ENCODE measurements around the gene MSRB3.
"Not testable (repeated sequence)": the region's sequence is repeated elsewhere in the genome, so short reads cannot be mapped to it uniquely, and the experiment has no call there.

Gene MSRB3

GRCh38 chr12:65313719-65314317 lies 35.3 kb downstream of the MSRB3 start:
- FAIRE-seq, result peak; percentile 92
- TF ChIP-seq, protein P1, sequence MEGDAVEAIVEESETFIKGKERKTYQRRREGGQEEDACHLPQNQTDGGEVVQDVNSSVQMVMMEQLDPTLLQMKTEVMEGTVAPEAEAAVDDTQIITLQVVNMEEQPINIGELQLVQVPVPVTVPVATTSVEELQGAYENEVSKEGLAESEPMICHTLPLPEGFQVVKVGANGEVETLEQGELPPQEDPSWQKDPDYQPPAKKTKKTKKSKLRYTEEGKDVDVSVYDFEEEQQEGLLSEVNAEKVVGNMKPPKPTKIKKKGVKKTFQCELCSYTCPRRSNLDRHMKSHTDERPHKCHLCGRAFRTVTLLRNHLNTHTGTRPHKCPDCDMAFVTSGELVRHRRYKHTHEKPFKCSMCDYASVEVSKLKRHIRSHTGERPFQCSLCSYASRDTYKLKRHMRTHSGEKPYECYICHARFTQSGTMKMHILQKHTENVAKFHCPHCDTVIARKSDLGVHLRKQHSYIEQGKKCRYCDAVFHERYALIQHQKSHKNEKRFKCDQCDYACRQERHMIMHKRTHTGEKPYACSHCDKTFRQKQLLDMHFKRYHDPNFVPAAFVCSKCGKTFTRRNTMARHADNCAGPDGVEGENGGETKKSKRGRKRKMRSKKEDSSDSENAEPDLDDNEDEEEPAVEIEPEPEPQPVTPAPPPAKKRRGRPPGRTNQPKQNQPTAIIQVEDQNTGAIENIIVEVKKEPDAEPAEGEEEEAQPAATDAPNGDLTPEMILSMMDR (IDR thresholded peaks at IDR 0.05; ENCODE audit: insufficient read depth, missing control alignments), result peak; percentile 76
- no peak for DNase-seq (ENCODE audit: insufficient read length, low spot score)

DNA sequence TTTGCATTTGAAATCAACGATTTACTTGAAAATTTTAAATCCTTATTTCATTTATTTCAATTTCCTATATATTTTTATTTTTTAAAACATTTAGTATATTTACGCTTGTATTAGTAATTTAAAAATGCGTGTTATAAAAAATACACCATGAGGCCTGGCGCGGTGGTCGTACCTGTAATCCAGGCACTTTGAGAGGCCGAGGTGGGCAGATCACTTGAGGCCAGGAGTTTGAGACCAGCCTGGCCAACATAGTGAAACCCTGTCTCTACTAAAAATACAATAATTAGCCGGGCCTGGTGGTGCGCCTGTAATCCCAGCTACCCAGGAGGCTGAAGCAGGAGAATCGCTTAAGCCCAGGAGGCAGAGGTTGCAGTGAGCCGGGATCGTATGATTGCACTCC lies 36.8 kb downstream of the MSRB3 start:
- not testable (repeated sequence) for FAIRE-seq; DNase-seq (ENCODE audit: insufficient read length, low spot score)

DNA sequence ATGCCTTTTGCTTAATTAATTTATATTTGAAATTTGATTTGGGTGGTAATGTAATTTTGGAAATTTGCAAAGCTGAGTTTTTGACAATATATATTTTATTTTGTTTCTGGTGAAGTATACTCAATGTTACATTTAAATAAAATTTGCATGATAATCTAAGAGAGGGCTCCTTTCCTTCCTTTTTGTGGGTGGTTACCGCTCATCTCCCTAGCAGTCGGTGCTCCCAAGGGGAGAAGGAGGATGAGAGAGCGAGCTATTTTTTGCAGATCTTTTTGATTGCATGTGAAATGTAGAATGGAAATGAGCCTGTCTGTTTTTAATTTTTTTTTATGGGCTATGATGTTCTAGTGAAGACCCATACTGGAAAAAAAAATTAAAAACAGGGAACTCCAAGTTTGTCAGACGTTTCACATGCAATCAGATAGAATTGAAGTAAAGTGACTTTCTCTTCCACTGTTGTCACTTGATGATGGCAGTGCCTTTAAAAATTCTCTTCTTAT lies 39.8 kb downstream of the MSRB3 start:
- TF ChIP-seq, protein P1 (IDR thresholded peaks at IDR 0.05; ENCODE audit: insufficient read depth, missing control alignments), result no peak
- FAIRE-seq, result no peak

GRCh38 chr12:65319688-65320200 lies 41.3 kb downstream of the MSRB3 start:
- no peak for FAIRE-seq
- no peak for DNase-seq (ENCODE audit: insufficient read length, low spot score)
- TF ChIP-seq, protein P1 (IDR thresholded peaks at IDR 0.05; ENCODE audit: insufficient read depth, missing control alignments), result no peak

More for the DNA sequence above, 39.8 kb downstream of the MSRB3 start:
- DNase-seq (ENCODE audit: insufficient read length, low spot score), result no peak

GRCh38 chr12:65323070-65323469 lies 44.6 kb downstream of the MSRB3 start:
- DNase-seq (ENCODE audit: insufficient read length, low spot score), result no peak
- TF ChIP-seq, protein P1 (IDR thresholded peaks at IDR 0.05; ENCODE audit: insufficient read depth, missing control alignments), result no peak
- FAIRE-seq, result no peak

DNA sequence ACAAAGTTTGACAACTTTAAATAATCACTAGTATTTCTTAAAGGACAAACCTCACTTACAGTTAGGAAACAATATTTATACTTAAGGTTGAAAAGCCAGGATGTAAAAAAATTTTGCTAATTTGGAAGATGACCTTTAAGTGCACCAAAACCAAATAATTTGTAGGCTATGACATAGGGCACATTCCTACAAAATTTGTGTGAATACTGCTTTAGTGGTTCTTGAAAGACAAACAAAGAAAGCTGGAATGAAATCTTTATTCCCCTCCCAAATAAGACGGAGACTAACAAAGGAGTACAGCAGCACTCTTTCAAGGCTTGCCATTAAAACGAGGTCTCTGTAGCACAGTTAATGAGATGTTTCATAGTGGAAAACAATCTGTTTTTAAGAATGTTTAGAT lies 45.6 kb downstream of the MSRB3 start:
- DNase-seq (ENCODE audit: insufficient read length, low spot score), result no peak
- no peak for FAIRE-seq
- TF ChIP-seq, protein P1 (IDR thresholded peaks at IDR 0.05; ENCODE audit: insufficient read depth, missing control alignments), result no peak

DNA sequence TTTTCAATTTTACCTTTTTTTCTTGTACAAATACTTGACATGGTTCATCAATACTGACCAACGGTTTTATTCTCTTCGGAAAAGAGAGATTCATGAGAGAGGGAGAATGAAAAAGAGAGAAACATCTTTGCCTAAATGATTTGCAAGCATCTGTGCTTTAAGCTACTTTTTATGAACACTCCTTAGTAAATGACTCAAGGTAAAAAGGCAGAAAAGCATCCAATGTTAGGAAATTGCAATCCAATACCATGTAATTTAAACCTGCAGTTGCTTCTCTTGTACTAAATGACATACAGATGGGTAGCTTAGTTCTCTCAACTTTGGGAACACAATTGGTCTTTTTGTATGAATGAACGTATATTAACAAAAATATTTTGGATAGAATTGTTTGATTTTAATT lies 46.1 kb downstream of the MSRB3 start:
- TF ChIP-seq, protein P1 (IDR thresholded peaks at IDR 0.05; ENCODE audit: insufficient read depth, missing control alignments), result no peak
- DNase-seq (ENCODE audit: insufficient read length, low spot score) (no peak), FAIRE-seq (no peak)

Measured in D721Med (cell line).